IMR-90 (cell line): ENCODE measurements around the gene FAHD1. TPM values are rescaled to one million over a fixed set of nuclear protein-coding genes. Genes with fewer than 3 reads are reported as not detected.
A peak's percentile ranks its signal among the peaks of the same experiment; 100 is the strongest.

Source experiments
- ATAC-seq: fragments of 200-7000 bp; cut with Tn5 transposase; 2 replicates; pipeline ENCODE4 v1.9.1; 2020; ENCODE audit warnings: low read depth, mild to moderate bottlenecking, moderate library complexity
- BruUV-seq: library from RNA; stranded (reverse); fragments of 400-500 nt; replicated peaks from 2 replicates; lab custom pipeline; 2021; lab: Mats Ljungman, UMichigan
- CTCF ChIA-PET: fragments of 300-600 bp; formaldehyde crosslinking; extraction: SDS; loops from one replicate; lab custom pipeline; 2021; ENCODE audit warnings: antibody characterized with exemption; lab: Yijun Ruan, JAX
- POLR2A ChIA-PET: fragments of 300-600 bp; sonication (Branson Sonifier 250); formaldehyde crosslinking; loops from one replicate; lab custom pipeline; 2022; ENCODE audit warnings: antibody characterized with exemption; ENCODE audit not compliant: unreplicated experiment; lab: Charles Lee
- DNase-seq: peaks from one replicate; pipeline ENCODE4 v3.0.0; 2013
- H2AFZ ChIP-seq: replicated peaks from 2 replicates; pipeline ENCODE3; 2013; ENCODE audit warnings: low read length, mild to moderate bottlenecking; ENCODE audit not compliant: poor library complexity
- H2AK5ac ChIP-seq: 2 replicates; pipeline ENCODE4 v1.6.1; 2013; ENCODE audit warnings: low read depth, low read length, inconsistent platforms
- H2AK9ac ChIP-seq: replicated peaks from 2 replicates; pipeline ENCODE3; 2013; ENCODE audit warnings: mild to moderate bottlenecking, low read depth, low read length, moderate library complexity; ENCODE audit not compliant: poor library complexity
- H2BK120ac ChIP-seq: 2 replicates; pipeline ENCODE4 v1.6.1; 2013; ENCODE audit warnings: low read depth, low read length, inconsistent platforms
- H2BK15ac ChIP-seq: 3 replicates; pipeline ENCODE4 v1.6.1; 2013; ENCODE audit warnings: low read depth, low read length, inconsistent platforms
- H2BK20ac ChIP-seq: 2 replicates; pipeline ENCODE4 v1.6.1; 2013; ENCODE audit warnings: low read depth, mild to moderate bottlenecking, inconsistent platforms, low read length, moderate library complexity
- H2BK5ac ChIP-seq: 2 replicates; pipeline ENCODE4 v1.6.1; 2013; ENCODE audit warnings: mild to moderate bottlenecking, low read depth, low read length, inconsistent platforms; ENCODE audit not compliant: poor library complexity, severe bottlenecking
- H3K14ac ChIP-seq: replicated peaks from 2 replicates; pipeline ENCODE4 v1.6.1; 2013; ENCODE audit warnings: low read depth, low read length, inconsistent platforms
- H3K18ac ChIP-seq: 2 replicates; pipeline ENCODE4 v1.6.1; 2013; ENCODE audit warnings: low read depth, low read length, control low read depth
- H3K23ac ChIP-seq: 2 replicates; pipeline ENCODE4 v1.6.1; 2013; ENCODE audit warnings: low read depth, low read length, inconsistent platforms
- H3K27ac ChIP-seq: 2 replicates; pipeline ENCODE4 v1.5.1; 2013; ENCODE audit warnings: mild to moderate bottlenecking, control low read depth, low read length; ENCODE audit not compliant: insufficient read depth
- H3K27me3 ChIP-seq: 2 replicates; pipeline ENCODE4 v1.6.1; 2013; ENCODE audit warnings: low read length; ENCODE audit not compliant: control insufficient read depth, insufficient read depth
- H3K36me3 ChIP-seq: 2 replicates; pipeline ENCODE4 v1.6.1; 2013; ENCODE audit warnings: low read length, mixed read lengths; ENCODE audit not compliant: control insufficient read depth, insufficient read depth
- H3K4ac ChIP-seq: 2 replicates; pipeline ENCODE4 v1.6.1; 2013; ENCODE audit warnings: low read depth, low read length, inconsistent platforms
- H3K4me1 ChIP-seq: 2 replicates; pipeline ENCODE4 v1.6.1; 2013; ENCODE audit warnings: low read length, mixed read lengths; ENCODE audit not compliant: control insufficient read depth, insufficient read depth
- H3K4me2 ChIP-seq: 2 replicates; pipeline ENCODE4 v1.6.1; 2013; ENCODE audit warnings: low read depth, mild to moderate bottlenecking, control low read depth, low read length, moderate library complexity
- H3K4me3 ChIP-seq: 2 replicates; pipeline ENCODE4 v1.5.1; 2013; ENCODE audit warnings: low read depth, mild to moderate bottlenecking, control low read depth, low read length, moderate library complexity; ENCODE audit not compliant: insufficient read depth
- H3K56ac ChIP-seq: 2 replicates; pipeline ENCODE4 v1.6.1; 2013; ENCODE audit warnings: low read length, inconsistent platforms; ENCODE audit not compliant: insufficient read depth; ENCODE audit errors: extremely low read depth
- H3K79me1 ChIP-seq, 2 experiments: 2 replicates each; pipeline ENCODE4 v1.6.1; 2013; ENCODE audit warnings: low read length in 2 of 2, inconsistent platforms in 1 of 2, low read depth in 1 of 2
- H3K9ac ChIP-seq: 2 replicates; pipeline ENCODE4 v1.6.1; 2013; ENCODE audit warnings: low read depth, low read length, control low read depth
- H3K9me1 ChIP-seq: 2 replicates; pipeline ENCODE4 v1.6.1; 2013; ENCODE audit warnings: low read length, inconsistent platforms; ENCODE audit not compliant: insufficient read depth
- H3K9me3 ChIP-seq: 2 replicates; pipeline ENCODE4 v1.6.1; 2013; ENCODE audit warnings: low read length; ENCODE audit not compliant: control insufficient read depth, insufficient read depth
- H4K20me1 ChIP-seq: 2 replicates; pipeline ENCODE4 v1.6.1; 2013; ENCODE audit warnings: low read length, inconsistent platforms; ENCODE audit not compliant: insufficient read depth
- H4K5ac ChIP-seq: 2 replicates; pipeline ENCODE4 v1.6.1; 2013; ENCODE audit warnings: mild to moderate bottlenecking, low read depth, low read length, control low read depth
- H4K8ac ChIP-seq, 2 experiments: 2 replicates each; pipeline ENCODE4 v1.6.1; 2013; ENCODE audit warnings: low read depth in 2 of 2, low read length in 2 of 2, control low read depth in 1 of 2, inconsistent platforms in 1 of 2
- H4K91ac ChIP-seq: 2 replicates; pipeline ENCODE4 v1.6.1; 2013; ENCODE audit warnings: low read depth, low read length, inconsistent platforms; ENCODE audit not compliant: insufficient read depth
- USF2 ChIP-seq: fragments of 150-350 bp; IDR thresholded peaks from 2 replicates; pipeline ENCODE4 v1.6.1; 2017; ENCODE audit warnings: mild to moderate bottlenecking, antibody characterized with exemption, low read length, low read depth
- WGBS, 2 experiments: methylation state at CpG; one replicate each; pipeline versions ENCODE4 v1.1.5 to v1.1.7; 2013; ENCODE audit warnings: missing lambda C conversion rate in 2 of 2; ENCODE audit not compliant: insufficient read length in 1 of 2; ENCODE audit errors: extremely low coverage in 2 of 2; 5-methylcytosine and 5-hydroxymethylcytosine counted together
- dilution Hi-C: fragments of 300-500 bp; cut with HindIII; formaldehyde crosslinking; loops from one replicate; pipeline ENCODE4 v1.14.3; 2018; ENCODE audit warnings: low sequenced_read_pairs; ENCODE audit not compliant: unreplicated experiment
- in situ Hi-C: fragments of 300-500 bp; cut with MboI; formaldehyde crosslinking; loops from 3 replicates; pipeline ENCODE4 v1.14.3; 2019; ENCODE audit warnings: low sequenced_read_pairs, inconsistent platforms, mixed read lengths
- intact Hi-C: fragments of 100-400 bp; cut with micrococcal nuclease; formaldehyde crosslinking; loops from 2 replicates; pipeline ENCODE4 v1.10.0; 2022
- polyA plus RNA-seq, 3 experiments: library from polyadenylated mRNA; depleted of rRNA; stranded (reverse); fragments of >200 nt; gene quantifications; 2 replicates each; pipeline ENCODE4 v1.2.3, GENCODE V29; 2012; ENCODE audit warnings: low replicate concordance in 1 of 3
- total RNA-seq: library from RNA; depleted of rRNA; stranded (reverse); fragments of >200 nt; gene quantifications from 2 replicates; pipeline ENCODE4 v1.2.3, GENCODE V29; 2012

Gene FAHD1
- total and polyA plus RNA-seq, 2 of the 4 experiments (the other 2 are of a cell fraction) = 65.3 to 85.9 TPM

- no TSS peak for BruUV-seq
- Histone ChIP-seq H2BK5ac (no peak overlapping the region), H3K27ac (no peak overlapping the region), H3K4ac (no peak overlapping the region), H3K9me1 (0 out of 2 replicates have a peak, but pooled peaks cover 2% of the 10 kb centered on the region), H2AFZ (no peak overlapping the region), H2BK15ac (no peak overlapping the region), H3K14ac (no peak overlapping the region), H2BK120ac (no peak overlapping the region), H3K79me1 (no peaks in the 10 kb centered on the region), H3K18ac (no peak overlapping the region), H4K91ac (no peak overlapping the region), H3K9ac (no peak overlapping the region), H3K56ac (no peak overlapping the region), H3K27me3 (no peaks in the 10 kb centered on the region), H4K20me1 (no peaks in the 10 kb centered on the region), H2BK20ac (no peak overlapping the region), H3K23ac (no peak overlapping the region), H3K9me3 (peaks cover 5% of the 10 kb centered on the region; the same call in 1 of the 2 replicates), H3K4me3 (no peak overlapping the region), H3K4me1 (no peaks in the 10 kb centered on the region), H4K8ac (no peak overlapping the region), H4K5ac (no peak overlapping the region), H2AK5ac (no peak overlapping the region), H2AK9ac (peak overlapping the region; percentile 28), H3K4me2 (no peak overlapping the region), H3K36me3 (peaks cover 16% of the 10 kb centered on the region)
- no peak for TF ChIP-seq USF2
- dilution Hi-C loops (no loop called here), intact Hi-C loops (no loop called here), in situ Hi-C loops (no loop called here)
- DNase-seq (no peak), ATAC-seq (no peak; the same call in 1 of the 2 replicates)
- WGBS, 2 experiments = 93% methylated on average over 5 of the region's 18 CpGs; no CpG with 5 or more reads in 1 of the 2 experiments
- CTCF ChIA-PET = no interaction called here
- POLR2A ChIA-PET = no interaction called here
Observed at GRCh38 chr16:1794221-1794871, 32.7 kb upstream of the FAHD1 start.
